Measurements from ENCODE around the gene GDPD5. TPM values are rescaled to one million over a fixed set of nuclear protein-coding genes. Genes with fewer than 3 reads are reported as not detected.

GDPD5 gene
- total and polyA plus RNA-seq, 2 donors (not counting 1 experiment from before 2014, with no cell fraction given), result 59.1 to 102 TPM

DNA sequence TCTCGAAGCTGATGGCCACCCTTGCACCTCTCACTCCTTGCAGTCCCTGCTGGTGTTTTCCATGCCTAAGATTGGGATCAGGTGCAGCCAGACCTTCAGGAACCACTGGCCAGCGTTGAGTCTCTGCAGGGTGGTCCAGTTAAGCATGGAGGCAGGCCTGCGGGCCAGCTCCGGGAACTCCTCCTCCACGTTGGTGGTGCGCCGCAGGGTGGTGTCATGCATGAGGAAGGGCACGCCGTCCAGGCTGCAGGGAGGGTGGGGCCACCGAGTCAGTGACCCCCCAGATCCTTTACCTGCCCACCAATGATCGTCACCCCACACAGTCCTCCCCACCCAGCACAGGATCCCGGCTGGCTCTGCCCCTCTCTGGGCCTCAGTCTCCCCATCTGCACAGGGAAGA is 82.7 kb downstream of the GDPD5 start:
- no peak for TF ChIP-seq EZH2 (IDR thresholded peaks at IDR 0.05; ENCODE audit: borderline replicate concordance, insufficient read depth, low read depth, low read length, poor library complexity, severe bottlenecking)
- TF ChIP-seq, protein P1, sequence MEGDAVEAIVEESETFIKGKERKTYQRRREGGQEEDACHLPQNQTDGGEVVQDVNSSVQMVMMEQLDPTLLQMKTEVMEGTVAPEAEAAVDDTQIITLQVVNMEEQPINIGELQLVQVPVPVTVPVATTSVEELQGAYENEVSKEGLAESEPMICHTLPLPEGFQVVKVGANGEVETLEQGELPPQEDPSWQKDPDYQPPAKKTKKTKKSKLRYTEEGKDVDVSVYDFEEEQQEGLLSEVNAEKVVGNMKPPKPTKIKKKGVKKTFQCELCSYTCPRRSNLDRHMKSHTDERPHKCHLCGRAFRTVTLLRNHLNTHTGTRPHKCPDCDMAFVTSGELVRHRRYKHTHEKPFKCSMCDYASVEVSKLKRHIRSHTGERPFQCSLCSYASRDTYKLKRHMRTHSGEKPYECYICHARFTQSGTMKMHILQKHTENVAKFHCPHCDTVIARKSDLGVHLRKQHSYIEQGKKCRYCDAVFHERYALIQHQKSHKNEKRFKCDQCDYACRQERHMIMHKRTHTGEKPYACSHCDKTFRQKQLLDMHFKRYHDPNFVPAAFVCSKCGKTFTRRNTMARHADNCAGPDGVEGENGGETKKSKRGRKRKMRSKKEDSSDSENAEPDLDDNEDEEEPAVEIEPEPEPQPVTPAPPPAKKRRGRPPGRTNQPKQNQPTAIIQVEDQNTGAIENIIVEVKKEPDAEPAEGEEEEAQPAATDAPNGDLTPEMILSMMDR (IDR thresholded peaks at IDR 0.05), result no peak
- no peak overlapping the region for H3K4me2 ChIP-seq (replicated peaks; ENCODE audit: low read depth, low read length, poor library complexity, severe bottlenecking)
- POLR2A ChIA-PET, result interaction anchor here (0.6 kb wide), 1 partner anchor 11 kb away, joined by 6 read pairs; no protein-coding TSS in a partner anchor
- peaks cover 0 to 2% of the 10 kb centered on the region in 2 experiments for H3K36me3 ChIP-seq (replicated peaks in 1 of 2; ENCODE audit: control extremely low read depth in 1 of 2, control insufficient read depth in 1 of 2, extremely low read depth in 1 of 2, insufficient read depth in 2 of 2, low read length in 1 of 2)
- WGBS (ENCODE audit: insufficient coverage), result 90% methylated on average over 7 of the region's 12 CpGs
- H3K27me3 Mint-ChIP-seq, result peaks cover 3% of the 10 kb centered on the region
- intact Hi-C loops (cut with micrococcal nuclease), result no loop called here
- no peak for ATAC-seq (ENCODE audit: low read depth)
- H3K4me1 ChIP-seq (ENCODE audit: control insufficient read depth in 2 of 2, insufficient read depth in 2 of 2, low read length in 2 of 2), result no peaks in the 10 kb centered on the region
- no peaks in the 10 kb centered on the region for H3K9me3 ChIP-seq (ENCODE audit: control extremely low read depth in 1 of 3, control insufficient read depth in 2 of 3, insufficient read depth in 1 of 3, low read length in 2 of 3)
- H3K27me3 ChIP-seq (replicated peaks in 1 of 4; ENCODE audit: control extremely low read depth in 1 of 4, control insufficient read depth in 3 of 4, insufficient read depth in 4 of 4, low read length in 3 of 4), result peaks cover 0 to 3% (median 0%) of the 10 kb centered on the region in 4 experiments
- CTCF ChIA-PET, result interaction anchor here (2.2 to 7.7 kb wide), 3 partner anchors 11 to 88 kb away, joined by 9 to 284 read pairs (median 10); no protein-coding TSS in a partner anchor
- H3K4me1 Mint-ChIP-seq, result no peaks in the 10 kb centered on the region
- no peak overlapping the region for H3K27ac Mint-ChIP-seq
- no peaks in the 10 kb centered on the region for H3K9me3 Mint-ChIP-seq (ENCODE audit: insufficient read depth)
- H3K4me3 ChIP-seq (ENCODE audit: control extremely low read depth in 1 of 5, extremely low read depth in 1 of 5, insufficient read depth in 1 of 5, low read depth in 2 of 5, low read length in 4 of 5), result no peak overlapping the region
- DNase-seq, result no peak
- no peaks in the 10 kb centered on the region for H3K79me2 ChIP-seq (ENCODE audit: control insufficient read depth, insufficient read depth, low read length)
- H4K20me1 ChIP-seq (ENCODE audit: control insufficient read depth, insufficient read depth, low read length, poor library complexity, severe bottlenecking), result no peaks in the 10 kb centered on the region
- H3K9ac ChIP-seq (ENCODE audit: low read length), result no peak overlapping the region
- H2AFZ ChIP-seq (ENCODE audit: insufficient read depth, low read depth, low read length, poor library complexity, severe bottlenecking), result no peak overlapping the region
- H3K4me3 Mint-ChIP-seq, result no peak overlapping the region
- no peak overlapping the region for H3K27ac ChIP-seq (ENCODE audit: low read length in 2 of 2)

DNA sequence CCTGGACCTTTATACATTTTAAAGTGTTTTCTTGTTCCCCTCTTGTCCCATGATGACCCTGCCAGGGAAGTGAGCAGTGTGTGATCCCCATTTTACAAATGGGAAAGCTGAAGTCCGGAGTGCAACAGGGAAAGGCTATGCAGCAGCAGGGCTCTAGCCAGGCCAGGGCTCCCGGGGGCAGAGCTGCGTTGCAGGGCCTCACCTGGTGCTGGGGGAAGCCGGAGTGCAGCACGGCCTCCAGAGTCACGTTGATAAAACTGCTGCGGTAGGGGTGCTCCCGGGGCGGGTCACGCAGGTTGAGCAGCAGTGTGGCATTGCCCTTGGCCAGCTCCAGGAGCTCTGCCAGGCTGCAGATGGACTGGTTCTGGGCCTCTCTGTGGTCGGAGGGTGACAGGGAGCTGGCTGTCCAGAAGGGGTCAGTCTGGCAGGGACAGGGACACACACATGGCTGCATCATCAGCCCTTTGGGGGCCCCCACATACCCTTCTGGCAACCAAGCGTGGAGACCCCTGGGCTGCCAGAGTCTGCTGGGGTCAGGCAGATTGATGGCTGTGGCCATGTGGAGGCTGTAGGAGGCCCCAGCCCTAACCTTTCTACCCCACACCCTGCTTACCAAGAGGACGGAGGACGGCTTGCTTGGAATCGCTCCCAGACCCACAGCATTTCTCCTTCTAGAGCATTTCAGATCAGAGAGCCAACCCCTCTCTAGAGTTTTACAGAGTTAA is 83.4 kb downstream of the GDPD5 start:
- H3K4me1 Mint-ChIP-seq, result no peaks in the 10 kb centered on the region
- Histone ChIP-seq H3K79me2 (ENCODE audit: control insufficient read depth, insufficient read depth, low read length) (no peaks in the 10 kb centered on the region), H3K4me2 (replicated peaks; ENCODE audit: low read depth, low read length, poor library complexity, severe bottlenecking) (no peak overlapping the region), H3K27me3 (replicated peaks in 1 of 4; ENCODE audit: control extremely low read depth in 1 of 4, control insufficient read depth in 3 of 4, insufficient read depth in 4 of 4, low read length in 3 of 4) (peaks cover 0 to 3% (median 0%) of the 10 kb centered on the region in 4 experiments), H3K27ac (ENCODE audit: low read length in 2 of 2) (no peak overlapping the region), H3K4me1 (ENCODE audit: control insufficient read depth in 2 of 2, insufficient read depth in 2 of 2, low read length in 2 of 2) (no peaks in the 10 kb centered on the region), H3K36me3 (replicated peaks in 1 of 2; ENCODE audit: control extremely low read depth in 1 of 2, control insufficient read depth in 1 of 2, extremely low read depth in 1 of 2, insufficient read depth in 2 of 2, low read length in 1 of 2) (peaks cover 0 to 2% of the 10 kb centered on the region in 2 experiments), H3K9ac (ENCODE audit: low read length) (no peak overlapping the region), H3K9me3 (ENCODE audit: control extremely low read depth in 1 of 3, control insufficient read depth in 2 of 3, insufficient read depth in 1 of 3, low read length in 2 of 3) (no peaks in the 10 kb centered on the region), H3K4me3 (ENCODE audit: control extremely low read depth in 1 of 5, extremely low read depth in 1 of 5, insufficient read depth in 1 of 5, low read depth in 2 of 5, low read length in 4 of 5) (no peak overlapping the region), H4K20me1 (ENCODE audit: control insufficient read depth, insufficient read depth, low read length, poor library complexity, severe bottlenecking) (no peaks in the 10 kb centered on the region), H2AFZ (ENCODE audit: insufficient read depth, low read depth, low read length, poor library complexity, severe bottlenecking) (no peak overlapping the region)
- TF ChIP-seq, protein P1 (IDR thresholded peaks at IDR 0.05), result no peak
- no peak for TF ChIP-seq EZH2 (IDR thresholded peaks at IDR 0.05; ENCODE audit: borderline replicate concordance, insufficient read depth, low read depth, low read length, poor library complexity, severe bottlenecking)
- DNase-seq, result no peak
- no peak overlapping the region for H3K4me3 Mint-ChIP-seq
- no peak overlapping the region for H3K27ac Mint-ChIP-seq
- whole genome bisulfite sequencing (ENCODE audit: insufficient coverage), result 96% methylated on average over 15 of the region's 15 CpGs
- intact Hi-C loops (cut with micrococcal nuclease), result no loop called here
- ChIA-PET POLR2A (interaction anchor here (0.6 kb wide), 1 partner anchor 11 kb away, joined by 6 read pairs; no protein-coding TSS in a partner anchor), CTCF (interaction anchor here (7.7 kb wide), 1 partner anchor 89 kb away, joined by 284 read pairs; no protein-coding TSS in a partner anchor)
- H3K27me3 Mint-ChIP-seq, result peaks cover 3% of the 10 kb centered on the region
- no peak for ATAC-seq (ENCODE audit: low read depth)
- H3K9me3 Mint-ChIP-seq (ENCODE audit: insufficient read depth), result no peaks in the 10 kb centered on the region
